NCI-H524 treated with DMSO at 0.1 percent for 48 hours (cell line): ENCODE results near the gene SMIM5.

ENCODE experiments used
- DNase-seq: peaks from one replicate; lab custom pipeline; 2025; lab: John Stamatoyannopoulos, UW

Gene SMIM5

DNA sequence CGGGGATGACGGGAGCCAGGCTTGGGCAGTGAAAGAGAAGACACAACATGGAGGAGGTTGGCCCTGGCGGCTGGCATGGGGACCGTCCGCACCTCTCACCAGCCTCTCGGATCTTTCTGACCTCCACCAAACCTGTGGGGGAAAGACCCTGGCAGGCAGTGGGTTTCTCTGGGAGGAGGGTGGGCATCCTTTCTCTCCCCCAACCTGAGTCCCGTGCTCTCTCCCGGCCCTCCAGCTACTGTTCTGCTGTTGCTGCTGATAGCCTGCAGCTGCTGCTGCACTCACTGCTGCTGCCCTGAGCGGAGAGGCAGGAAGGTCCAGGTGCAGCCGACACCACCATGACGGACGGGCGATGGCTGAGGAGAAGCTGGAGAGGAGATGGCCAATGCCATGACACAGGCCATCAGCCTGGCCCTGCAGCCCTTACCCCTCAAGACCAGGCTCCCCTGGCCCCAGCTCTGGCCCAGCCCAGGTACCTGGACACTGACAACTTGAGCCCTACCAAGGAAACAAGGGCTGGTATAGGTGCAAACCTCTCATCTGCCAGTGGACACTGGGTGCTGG, 7.4 kb downstream of the SMIM5 start:
- no peak for DNase-seq

- DNase-seq: no peak
Observed at GRCh38 chr17:75641343-75641742, 8.1 kb downstream of the SMIM5 start.

- no peak for DNase-seq
Observed at GRCh38 chr17:75642182-75642783, 9.0 kb downstream of the SMIM5 start.

- no peak for DNase-seq
Observed at GRCh38 chr17:75642784-75643642, 9.8 kb downstream of the SMIM5 start.

GRCh38 chr17:75643643-75644017, 10.4 kb downstream of the SMIM5 start:
- DNase-seq: no peak

GRCh38 chr17:75645501-75645888, 12.3 kb downstream of the SMIM5 start:
- DNase-seq: no peak

- no peak for DNase-seq
Observed at GRCh38 chr17:75645889-75646637, 12.8 kb downstream of the SMIM5 start.

DNA sequence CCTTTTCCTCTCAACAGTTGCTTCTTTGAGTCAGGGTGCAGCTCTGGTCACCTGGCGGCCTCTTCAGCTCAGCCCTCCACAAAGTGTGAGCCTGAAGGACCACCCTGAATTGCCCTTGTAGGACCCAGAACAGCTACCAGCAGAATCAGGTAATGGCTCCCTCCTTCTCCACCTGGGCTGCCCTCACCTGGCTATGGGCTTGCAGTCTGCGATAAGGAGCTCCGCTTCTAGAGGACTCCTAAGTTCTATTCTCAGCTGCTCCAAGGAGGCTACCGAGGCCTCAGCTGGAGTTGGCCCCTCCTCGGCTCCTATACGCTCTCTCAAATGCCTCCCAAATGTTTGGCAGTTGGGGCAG, 13.4 kb downstream of the SMIM5 start:
- no peak for DNase-seq

GRCh38 chr17:75647061-75647460, 13.8 kb downstream of the SMIM5 start:
- no peak for DNase-seq

DNA sequence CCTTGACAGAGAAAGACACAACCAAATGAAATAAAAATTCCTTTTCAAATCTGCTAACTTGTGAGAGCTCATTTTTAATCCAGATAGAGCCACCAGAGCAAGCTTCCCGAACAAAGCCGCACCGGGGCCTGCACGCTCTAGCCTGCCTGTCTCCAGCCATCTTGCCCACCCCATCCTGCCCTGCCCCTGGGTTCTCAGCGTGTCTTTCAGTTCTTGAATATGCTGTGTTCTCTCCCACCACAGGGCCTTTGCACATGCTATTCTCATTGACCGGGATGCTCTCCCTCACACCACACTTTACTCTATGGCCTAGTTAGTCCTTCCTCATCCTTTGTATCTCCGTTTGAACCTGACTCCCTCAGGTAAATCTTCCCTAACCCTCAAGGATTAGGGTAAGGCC, 14.7 kb downstream of the SMIM5 start:
- no peak for DNase-seq

DNA sequence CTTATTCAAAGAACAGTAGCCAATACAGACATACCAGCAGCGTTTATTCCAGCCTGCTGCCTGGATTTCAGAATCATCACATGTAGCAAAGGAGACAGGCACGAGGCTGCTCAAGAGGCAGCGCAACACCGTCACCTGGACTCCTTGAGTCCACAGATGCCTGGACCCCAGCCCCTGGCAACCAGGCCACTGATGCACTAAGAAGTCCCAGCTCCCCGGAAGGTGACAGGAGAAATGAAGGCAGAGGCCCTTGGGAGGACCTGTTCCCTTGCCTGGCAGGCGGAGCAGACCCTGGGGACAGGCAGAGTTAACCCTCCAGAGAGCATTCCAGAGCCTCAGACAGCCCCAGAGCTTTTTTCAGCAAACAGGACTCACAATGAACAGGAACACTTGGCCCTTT, 16.5 kb downstream of the SMIM5 start:
- DNase-seq: no peak

DNA sequence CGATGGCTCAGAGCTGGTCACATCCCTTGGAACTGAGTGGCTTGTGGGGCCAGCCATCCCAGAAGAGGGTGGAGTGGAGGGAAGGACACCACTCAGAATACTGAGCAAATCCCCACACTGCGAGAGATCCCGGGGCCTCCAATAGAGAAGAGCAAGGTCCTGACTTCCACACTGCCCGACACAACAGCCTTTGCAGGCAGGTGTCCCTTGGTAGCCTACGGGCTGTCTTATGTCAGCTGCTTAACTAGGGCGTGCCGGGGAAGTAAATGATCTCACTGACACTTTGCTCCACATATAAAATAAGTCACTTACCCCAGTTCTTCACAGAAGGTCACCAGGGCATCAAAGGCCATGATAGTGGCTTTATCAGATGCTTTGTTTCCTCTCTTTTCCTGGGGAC, 17.6 kb downstream of the SMIM5 start:
- no peak for DNase-seq

GRCh38 chr17:75652341-75652740, 19.1 kb downstream of the SMIM5 start:
- no peak for DNase-seq

GRCh38 chr17:75652934-75653549, 19.8 kb downstream of the SMIM5 start:
- no peak for DNase-seq

- DNase-seq: no peak
Observed at GRCh38 chr17:75654176-75654575, 20.9 kb downstream of the SMIM5 start.

DNA sequence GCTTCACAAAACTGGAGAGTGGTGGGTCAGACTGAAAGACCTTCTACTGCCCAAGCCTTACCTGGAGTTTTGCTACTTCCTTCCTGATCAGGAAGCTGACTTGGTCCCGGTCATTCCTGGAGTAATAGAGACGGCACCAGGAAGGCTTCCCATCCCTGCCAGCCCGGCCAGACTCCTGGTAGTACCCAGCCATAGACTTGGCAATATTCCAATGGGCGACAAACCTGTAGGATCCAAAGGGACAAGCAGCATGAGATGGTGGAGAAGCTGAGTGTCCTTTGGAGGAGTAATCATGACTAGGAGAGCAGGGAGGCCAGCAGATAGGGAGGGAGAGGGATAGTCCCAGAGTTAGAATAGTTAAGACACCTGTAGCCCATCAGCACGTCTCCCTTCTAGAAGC, 25.0 kb downstream of the SMIM5 start:
- DNase-seq: no peak

DNA sequence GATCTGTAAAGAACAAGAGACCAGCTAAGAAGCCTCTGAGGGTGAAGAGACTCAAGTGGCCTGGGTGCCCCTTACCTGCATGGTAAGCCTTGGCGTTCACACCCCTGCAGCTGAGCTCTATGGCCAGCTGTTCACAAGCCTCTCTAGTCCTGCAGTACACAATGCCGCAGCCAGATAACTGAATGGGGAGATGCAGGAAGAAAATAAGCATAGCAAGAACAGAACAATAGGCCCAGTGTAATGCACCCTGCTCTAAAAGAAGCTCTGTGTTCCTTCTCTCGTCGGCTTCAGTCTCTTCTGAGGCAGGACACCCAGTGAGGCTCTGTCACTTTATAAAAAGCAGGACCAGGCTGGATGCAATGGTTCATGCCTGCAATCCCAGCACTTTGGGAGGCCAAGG, 28.3 kb downstream of the SMIM5 start:
- no peak for DNase-seq

GRCh38 chr17:75662511-75662910, 29.3 kb downstream of the SMIM5 start:
- DNase-seq: no peak

DNA sequence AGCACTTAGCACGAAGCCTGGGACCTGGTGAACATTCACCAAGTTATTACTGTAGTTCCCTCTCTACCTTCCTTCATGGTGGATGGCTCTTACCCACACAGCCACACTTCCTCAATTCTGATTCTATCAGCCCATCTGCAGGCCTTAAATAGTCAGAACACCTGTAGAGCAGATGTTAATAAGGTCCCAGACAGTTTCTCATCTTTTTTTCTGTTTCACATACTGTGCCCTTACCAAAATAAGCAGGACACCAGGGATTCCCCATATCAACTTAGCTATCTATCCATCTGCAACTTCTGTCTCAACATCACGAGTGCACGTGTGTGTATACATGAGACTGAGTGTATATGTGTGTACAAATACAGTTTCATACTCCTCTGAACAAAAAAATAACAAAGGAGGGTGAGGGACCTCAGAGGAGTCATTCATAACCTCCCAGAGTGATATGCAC, 30.9 kb downstream of the SMIM5 start:
- DNase-seq: no peak

- DNase-seq: no peak
Observed at GRCh38 chr17:75665981-75666380, 32.7 kb downstream of the SMIM5 start.

GRCh38 chr17:75666959-75667790, 33.9 kb downstream of the SMIM5 start, which contains the start of the genes RECQL5 and SAP30BP:
Gene RECQL5 (minus strand): TSS chr17:75667154. CDS start chr17:75666557, 597 bp downstream.
Gene SAP30BP (plus strand): TSS chr17:75667338. CDS start chr17:75667373, 35 bp downstream.
- DNase-seq: peak; percentile 98
